ENCODE measurements around the gene PDE6A.
"Not testable (repeated sequence)": the region's sequence is repeated elsewhere in the genome, so short reads cannot be mapped to it uniquely, and the experiment has no call there.

PDE6A gene

DNA sequence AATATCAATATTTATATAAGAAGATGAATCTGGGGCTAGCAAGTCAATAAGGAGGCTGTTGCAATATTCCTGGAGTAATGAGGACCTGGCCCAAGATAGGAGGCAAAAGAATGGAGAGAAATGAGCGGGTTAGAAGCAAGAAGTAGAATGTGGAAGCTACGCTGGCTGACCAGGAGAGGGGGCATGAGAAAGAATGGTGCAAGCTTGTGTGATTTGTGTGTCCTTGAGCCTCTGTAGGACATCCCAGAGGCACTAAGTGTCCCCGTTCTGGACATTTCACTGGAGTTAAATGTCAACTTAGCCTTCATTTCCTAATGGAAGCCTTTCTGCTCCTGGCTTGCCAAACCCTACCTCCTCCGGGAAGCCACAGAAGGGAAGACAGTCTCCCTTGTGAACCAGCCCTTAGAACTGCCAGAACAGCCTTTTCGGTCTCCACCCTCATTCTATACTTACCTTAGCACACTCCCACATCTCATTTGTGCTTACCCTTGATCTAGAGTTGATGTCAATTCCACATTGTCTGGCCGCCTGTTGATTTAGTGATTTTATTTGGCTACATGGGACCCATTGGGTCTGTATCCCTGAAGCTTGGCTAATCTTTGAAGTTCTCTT is 6.7 kb upstream of the PDE6A start:
- DNase-seq: no peak

DNA sequence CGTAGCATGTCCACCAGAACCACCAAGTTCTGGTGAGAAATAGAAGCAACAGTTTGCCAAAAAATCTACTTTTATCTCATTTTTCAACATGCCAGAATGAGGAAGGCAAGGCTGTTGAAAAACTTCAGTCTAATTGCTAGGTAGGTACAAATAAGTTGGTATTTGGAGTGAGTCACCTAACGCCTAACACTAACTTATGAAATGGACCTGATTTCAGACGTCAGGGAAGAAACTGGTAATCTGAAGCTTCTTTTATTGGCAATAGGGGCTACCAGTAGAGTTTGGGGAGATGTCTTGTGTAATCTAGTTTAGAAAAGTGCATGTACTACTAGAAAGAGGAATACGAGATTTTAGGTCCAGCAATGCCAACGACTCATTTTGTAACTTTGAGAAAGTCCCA is 4.4 kb upstream of the PDE6A start:
- DNase-seq: no peak

DNA sequence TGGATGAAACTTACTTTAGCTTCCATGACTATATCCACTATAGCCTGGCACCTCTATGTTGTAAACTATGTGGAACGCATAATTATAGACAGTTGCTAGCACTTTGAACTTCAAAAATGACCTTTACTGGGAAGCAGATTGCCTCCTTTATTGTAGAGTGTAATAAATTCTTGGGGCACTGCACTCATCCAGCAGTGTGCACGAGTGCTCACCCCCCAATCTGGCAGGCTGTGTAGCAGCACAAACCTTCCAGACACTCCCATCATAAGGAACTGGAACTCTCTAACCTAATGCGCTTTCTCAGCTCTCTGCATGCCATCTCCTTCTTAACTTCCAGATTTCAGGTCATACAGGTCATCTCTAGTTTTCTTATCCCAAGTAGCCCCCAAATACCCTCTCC is 1.5 kb upstream of the PDE6A start:
- no peak for DNase-seq

DNA sequence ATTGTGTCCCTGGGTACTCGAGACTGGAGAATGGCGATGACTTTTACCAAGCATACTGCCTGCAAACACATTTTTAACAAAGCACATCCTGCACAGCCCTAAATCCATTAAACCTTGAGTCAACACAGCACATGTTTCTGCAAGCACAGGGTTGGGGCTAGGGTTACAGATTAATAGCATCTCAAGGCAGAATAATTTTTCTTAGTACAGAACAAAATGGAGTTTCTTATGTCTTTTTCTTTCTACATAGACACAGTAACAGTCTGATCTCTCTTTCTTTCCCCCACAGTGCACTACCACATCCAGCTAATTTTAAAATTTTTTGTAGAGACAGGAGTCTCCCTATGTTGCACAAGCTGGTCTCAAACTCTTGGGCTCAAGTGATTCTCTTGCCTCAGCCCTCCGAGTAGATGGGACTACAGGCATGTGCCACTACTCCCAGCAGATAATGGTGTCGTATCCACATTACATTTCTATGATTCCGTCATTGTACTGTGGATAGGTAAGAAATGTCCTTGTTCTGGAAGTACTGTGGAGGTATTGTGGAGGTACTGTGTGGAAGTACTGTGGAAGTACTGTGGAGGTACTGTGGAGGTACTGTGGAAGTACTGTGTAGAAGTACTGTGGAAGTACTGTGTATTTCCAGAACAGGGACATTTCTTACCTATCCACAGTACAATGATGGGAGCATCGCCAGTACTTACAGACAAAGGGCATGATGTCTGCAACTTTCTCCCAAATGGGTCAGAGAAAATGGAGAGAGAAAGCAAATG is 1.2 kb downstream of the PDE6A start:
- not testable (repeated sequence) for DNase-seq

GRCh38 chr5:149942741-149943169 is 1.8 kb downstream of the PDE6A start:
- not testable (repeated sequence) for DNase-seq

DNA sequence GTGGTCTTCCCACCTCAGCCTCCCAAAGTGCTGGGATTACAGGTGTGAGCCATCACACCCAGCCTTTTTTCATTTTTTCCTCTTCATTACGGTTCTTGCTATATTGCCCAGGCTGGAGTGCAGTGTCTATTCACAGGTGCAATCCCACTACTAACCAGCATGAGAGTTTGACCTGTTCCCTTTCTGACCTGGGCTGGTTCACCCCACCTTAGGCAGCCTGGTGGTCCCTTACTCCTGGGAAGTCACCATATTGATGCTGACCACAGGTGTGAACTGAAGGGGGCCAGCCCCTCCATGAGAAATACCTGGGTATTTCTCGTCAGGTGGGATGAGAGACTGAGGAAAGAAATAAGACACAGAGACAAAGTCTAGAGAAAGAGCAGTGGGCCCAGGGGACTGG is 2.4 kb downstream of the PDE6A start:
- no peak for DNase-seq

DNA sequence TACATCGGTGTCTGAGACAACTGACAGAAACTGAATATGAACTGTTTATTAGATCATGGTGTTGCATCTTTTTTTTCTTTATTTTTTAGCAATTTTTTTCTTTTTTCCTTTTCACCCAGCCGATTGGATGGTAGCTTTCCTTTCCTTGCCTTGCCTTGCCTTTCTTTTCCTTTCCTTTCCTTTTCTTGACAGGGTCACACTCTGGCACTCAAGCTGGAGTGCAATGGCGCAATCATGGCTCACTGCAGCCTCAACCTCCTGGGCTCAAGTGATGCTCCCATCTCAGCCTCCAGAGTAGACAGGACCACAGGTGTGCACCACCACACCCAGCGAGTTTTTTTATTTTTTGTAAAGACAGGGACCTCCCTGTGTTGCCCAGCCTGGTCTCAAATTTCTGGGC is 2.8 kb downstream of the PDE6A start:
- DNase-seq: no peak

GRCh38 chr5:149940941-149941644 is 3.5 kb downstream of the PDE6A start:
- no peak for DNase-seq

GRCh38 chr5:149940077-149940574 is 4.5 kb downstream of the PDE6A start:
- DNase-seq: no peak

DNA sequence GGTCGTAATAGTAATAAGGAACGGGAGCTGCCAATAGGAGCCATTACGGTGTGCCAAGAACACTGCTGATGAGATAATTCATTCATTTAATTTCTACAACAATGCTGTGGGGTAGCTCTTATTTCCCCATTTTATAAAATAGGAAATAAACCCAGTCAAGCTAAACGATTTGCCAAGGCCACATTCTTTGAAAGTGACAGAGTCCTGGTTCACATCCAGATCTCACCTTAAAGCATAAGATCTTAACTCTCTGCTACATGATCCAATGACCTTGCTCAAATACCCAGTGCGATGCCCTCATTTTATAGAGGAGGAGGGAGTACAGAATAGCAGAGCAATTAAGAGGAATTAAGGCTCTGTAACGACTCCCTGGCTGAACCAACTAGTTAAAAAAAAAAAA is 5.0 kb downstream of the PDE6A start:
- no peak for DNase-seq

GRCh38 chr5:149938791-149939358 is 5.7 kb downstream of the PDE6A start:
- no peak for DNase-seq

GRCh38 chr5:149938279-149938678 is 6.3 kb downstream of the PDE6A start:
- no peak for DNase-seq

DNA sequence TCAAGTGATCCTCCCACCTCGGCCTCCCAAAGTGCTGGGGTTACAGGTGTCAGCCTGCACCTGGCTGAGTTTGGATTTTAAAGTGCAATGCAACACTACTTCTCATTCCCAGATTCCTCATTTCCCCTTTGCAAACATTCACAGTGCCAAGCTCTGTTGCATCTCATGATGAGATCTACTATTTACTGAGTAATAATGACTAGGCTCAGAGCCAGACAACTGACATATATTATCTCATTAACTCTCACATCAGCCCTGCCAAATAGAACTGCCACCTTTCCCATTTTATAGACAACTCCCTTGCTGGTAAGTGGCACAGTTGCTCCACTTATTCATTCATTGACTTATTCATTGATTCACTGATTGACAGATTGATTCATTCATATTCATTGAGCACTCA is 7.0 kb downstream of the PDE6A start:
- DNase-seq: peak; percentile 97

GRCh38 chr5:149936700-149937091 is 7.9 kb downstream of the PDE6A start:
- DNase-seq: no peak

DNA sequence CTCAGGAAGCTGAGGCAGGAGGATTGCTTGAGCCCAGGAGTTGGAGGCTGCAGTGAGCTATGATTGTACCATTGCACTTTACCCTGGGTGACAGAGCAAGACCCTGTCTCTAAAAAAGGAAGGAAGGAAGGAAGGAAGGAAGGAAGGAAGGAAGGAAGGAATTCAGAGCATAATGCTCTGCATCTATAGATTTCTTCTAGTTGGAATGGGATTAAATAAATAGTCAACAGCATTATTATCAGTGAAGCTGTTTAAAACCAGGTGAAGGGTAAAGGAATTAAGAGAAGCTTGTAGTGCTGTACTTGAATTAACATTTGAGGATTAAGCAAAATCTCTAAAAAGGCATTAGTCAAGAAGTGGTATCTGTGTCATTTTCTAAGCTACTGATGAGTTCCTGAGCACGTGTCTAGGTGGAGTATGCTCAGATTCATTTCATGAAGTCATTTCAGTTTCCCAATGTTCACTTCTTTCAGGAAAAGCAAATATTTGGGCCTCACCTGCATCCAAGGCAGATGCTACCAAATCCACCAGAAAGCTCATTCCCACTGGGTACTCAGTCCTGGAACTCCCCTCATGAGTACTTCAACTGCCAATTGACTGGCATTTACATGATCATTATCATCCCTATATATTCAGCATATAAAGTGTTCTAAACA is 8.4 kb downstream of the PDE6A start:
- no peak for DNase-seq

GRCh38 chr5:149935431-149935901 is 9.1 kb downstream of the PDE6A start:
- DNase-seq: no peak

DNA sequence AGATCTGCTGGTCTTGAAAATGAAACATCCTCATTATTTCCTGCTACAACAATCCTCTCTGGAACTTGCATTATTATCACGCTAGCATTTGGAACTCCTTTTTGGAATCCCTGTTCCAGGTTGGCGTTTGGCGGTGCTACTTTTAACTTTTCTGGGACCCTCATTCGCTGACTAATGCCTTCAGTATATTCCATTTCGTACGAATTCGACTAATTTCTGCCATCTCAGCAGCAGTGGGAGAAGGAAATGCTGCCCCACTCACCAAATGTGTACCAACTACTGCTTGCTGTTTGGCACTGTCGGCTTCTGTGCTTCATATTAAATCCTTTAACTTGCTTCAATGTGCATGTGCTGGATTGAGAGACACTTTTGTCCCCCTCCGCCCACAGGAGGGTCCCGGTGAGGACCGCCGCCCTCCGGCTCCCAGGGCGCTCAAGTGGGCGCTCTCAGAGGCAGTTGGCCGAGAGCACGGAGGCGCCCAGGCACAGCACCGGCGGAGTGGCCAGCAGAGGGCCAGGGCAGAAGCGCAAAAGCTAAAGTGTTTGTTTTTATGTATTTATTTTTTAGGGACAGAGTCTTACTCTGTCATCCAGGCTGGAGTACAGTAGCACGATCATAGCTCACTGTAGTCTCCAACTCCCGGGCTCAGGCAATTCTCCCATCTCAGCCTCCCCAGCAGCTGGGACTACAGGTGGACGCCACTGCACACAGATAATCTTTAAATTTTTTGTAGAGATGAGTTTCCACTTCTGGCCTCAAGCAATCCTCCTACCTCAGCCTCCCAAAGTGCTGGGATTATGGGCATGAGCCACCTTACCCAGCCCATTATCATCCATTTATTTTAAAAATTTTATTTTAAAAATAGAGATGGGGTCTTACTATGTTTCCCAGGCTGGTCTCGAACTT is 11.9 kb downstream of the PDE6A start:
- peak; percentile 55 for DNase-seq

GRCh38 chr5:149931992-149932436 is 12.6 kb downstream of the PDE6A start:
- DNase-seq: peak; percentile 44

- DNase-seq: no peak
These were observed 13.6 kb downstream of the PDE6A start for GRCh38 chr5:149930749-149931574.

DNA sequence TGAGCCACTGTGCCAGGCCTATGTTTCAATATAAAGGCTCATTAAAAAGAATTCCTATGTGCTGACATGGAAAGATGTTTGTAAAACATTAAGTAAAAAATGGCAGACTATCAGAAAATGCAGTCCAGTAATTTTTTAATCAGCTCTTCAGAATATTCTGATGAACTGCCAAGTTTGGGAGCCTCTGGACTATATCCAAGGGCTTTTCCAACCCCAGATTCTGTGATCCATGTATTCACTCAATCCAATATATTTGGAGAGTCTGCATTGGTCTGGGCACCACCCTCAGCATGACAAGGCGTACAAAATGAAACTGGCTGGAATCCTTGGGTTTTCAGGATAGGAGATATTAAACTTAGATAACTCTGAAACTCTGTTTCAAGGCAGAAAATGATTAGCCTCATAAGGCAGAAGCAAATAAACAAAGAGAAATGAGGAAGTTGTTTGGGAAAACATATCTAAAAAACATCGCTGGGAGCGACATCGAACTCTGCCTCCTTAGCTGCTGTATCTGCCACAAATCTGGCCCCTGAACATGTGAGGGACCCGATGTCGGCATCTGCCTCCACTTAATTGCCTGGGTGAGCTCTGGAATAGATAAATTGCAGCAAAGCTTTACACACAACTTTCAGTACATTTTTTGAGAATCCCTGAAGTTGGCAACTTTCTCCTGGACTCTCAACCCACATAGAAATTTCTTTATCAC is 14.4 kb downstream of the PDE6A start:
- DNase-seq: no peak
